Measurements from ENCODE around the gene PLEKHA6.

PLEKHA6 gene

GRCh38 chr1:204377800-204378668, 18.3 kb upstream of the PLEKHA6 start:
- no peaks in the 10 kb centered on the region for H3K36me3 ChIP-seq (ENCODE audit: control insufficient read depth in 1 of 2, insufficient read depth in 2 of 2, low read length in 2 of 2)
- whole genome bisulfite sequencing (ENCODE audit: extremely low coverage, insufficient coverage, insufficient read length): no CpG with 5 or more reads among the region's 55 CpGs
- H3K4me3 ChIP-seq (ENCODE audit: low read depth, low read length): peak overlapping the region; percentile 61
- H2BK5ac ChIP-seq (ENCODE audit: low read depth, low read length, poor library complexity): no peak overlapping the region
- peak overlapping the region; percentile 86 for H3K4me2 ChIP-seq (ENCODE audit: low read length)
- H4K8ac ChIP-seq (ENCODE audit: low read depth, low read length): no peak overlapping the region
- no peak overlapping the region for H2BK120ac ChIP-seq (ENCODE audit: insufficient read depth, low read length, poor library complexity)
- no peak overlapping the region for H2AK5ac ChIP-seq (ENCODE audit: low read length)
- H3K79me2 ChIP-seq (ENCODE audit: control insufficient read depth, insufficient read depth, low read length, poor library complexity): no peaks in the 10 kb centered on the region
- no peaks in the 10 kb centered on the region for H3K9me3 ChIP-seq (ENCODE audit: insufficient read depth, low read depth, low read length)
- H4K12ac ChIP-seq (ENCODE audit: low read depth, low read length): no peak overlapping the region
- H4K91ac ChIP-seq (ENCODE audit: low read depth, low read length): no peak overlapping the region
- no peak overlapping the region for H3K14ac ChIP-seq (ENCODE audit: low read length)
- H3K23ac ChIP-seq (ENCODE audit: low read length): no peak overlapping the region
- no peak overlapping the region for H3K27ac ChIP-seq (ENCODE audit: low read depth, low read length)
- DNase-seq: peak; percentile 39 to 70
- H3K27me3 ChIP-seq (ENCODE audit: insufficient read depth, low read length): no peaks in the 10 kb centered on the region
- peaks cover 13 to 18% of the 10 kb centered on the region in 2 experiments for H3K4me1 ChIP-seq (ENCODE audit: control insufficient read depth in 1 of 2, insufficient read depth in 2 of 2, low read length in 2 of 2)
- H2AFZ ChIP-seq (ENCODE audit: insufficient read depth, low read length, poor library complexity): peak overlapping the region; percentile 27
- H3K4ac ChIP-seq (ENCODE audit: low read depth, low read length): no peak overlapping the region
- no peak overlapping the region for H3K18ac ChIP-seq (ENCODE audit: low read length)
- H3K9ac ChIP-seq (ENCODE audit: low read length): no peak overlapping the region
- no peak overlapping the region for H2BK12ac ChIP-seq (ENCODE audit: low read length)
- H3K79me1 ChIP-seq (ENCODE audit: low read length): peaks cover 2% of the 10 kb centered on the region

GRCh38 chr1:204376919-204377799, 17.4 kb upstream of the PLEKHA6 start:
- H2BK12ac ChIP-seq (ENCODE audit: low read length): no peak overlapping the region
- no peak overlapping the region for H3K18ac ChIP-seq (ENCODE audit: low read length)
- H2AFZ ChIP-seq (ENCODE audit: insufficient read depth, low read length, poor library complexity): peak overlapping the region; percentile 5
- no peak overlapping the region for H2AK5ac ChIP-seq (ENCODE audit: low read length)
- no peak overlapping the region for H3K9ac ChIP-seq (ENCODE audit: low read length)
- peaks cover 11 to 18% of the 10 kb centered on the region in 2 experiments for H3K4me1 ChIP-seq (ENCODE audit: control insufficient read depth in 1 of 2, insufficient read depth in 2 of 2, low read length in 2 of 2)
- no CpG with 5 or more reads among the region's 28 CpGs for WGBS (ENCODE audit: extremely low coverage, insufficient coverage, insufficient read length)
- H3K14ac ChIP-seq (ENCODE audit: low read length): no peak overlapping the region
- no peaks in the 10 kb centered on the region for H3K27me3 ChIP-seq (ENCODE audit: insufficient read depth, low read length)
- peak overlapping the region; percentile 86 for H3K4me2 ChIP-seq (ENCODE audit: low read length)
- no peak overlapping the region for H4K91ac ChIP-seq (ENCODE audit: low read depth, low read length)
- peak overlapping the region; percentile 61 for H3K4me3 ChIP-seq (ENCODE audit: low read depth, low read length)
- no peak overlapping the region for H2BK5ac ChIP-seq (ENCODE audit: low read depth, low read length, poor library complexity)
- no peaks in the 10 kb centered on the region for H3K9me3 ChIP-seq (ENCODE audit: insufficient read depth, low read depth, low read length)
- H3K79me2 ChIP-seq (ENCODE audit: control insufficient read depth, insufficient read depth, low read length, poor library complexity): no peaks in the 10 kb centered on the region
- H3K23ac ChIP-seq (ENCODE audit: low read length): no peak overlapping the region
- H4K12ac ChIP-seq (ENCODE audit: low read depth, low read length): no peak overlapping the region
- H3K36me3 ChIP-seq (ENCODE audit: control insufficient read depth in 1 of 2, insufficient read depth in 2 of 2, low read length in 2 of 2): no peaks in the 10 kb centered on the region
- no peak overlapping the region for H4K8ac ChIP-seq (ENCODE audit: low read depth, low read length)
- H3K79me1 ChIP-seq (ENCODE audit: low read length): peaks cover 2% of the 10 kb centered on the region
- no peak overlapping the region for H3K27ac ChIP-seq (ENCODE audit: low read depth, low read length)
- no peak overlapping the region for H3K4ac ChIP-seq (ENCODE audit: low read depth, low read length)
- DNase-seq: no peak
- H2BK120ac ChIP-seq (ENCODE audit: insufficient read depth, low read length, poor library complexity): no peak overlapping the region

GRCh38 chr1:204376465-204376864, 16.7 kb upstream of the PLEKHA6 start:
- no peak overlapping the region for H4K8ac ChIP-seq (ENCODE audit: low read depth, low read length)
- H3K27ac ChIP-seq (ENCODE audit: low read depth, low read length): no peak overlapping the region
- H3K23ac ChIP-seq (ENCODE audit: low read length): no peak overlapping the region
- H3K79me2 ChIP-seq (ENCODE audit: control insufficient read depth, insufficient read depth, low read length, poor library complexity): no peaks in the 10 kb centered on the region
- H3K4me2 ChIP-seq (ENCODE audit: low read length): no peak overlapping the region
- H3K4ac ChIP-seq (ENCODE audit: low read depth, low read length): no peak overlapping the region
- no peak overlapping the region for H4K91ac ChIP-seq (ENCODE audit: low read depth, low read length)
- H3K27me3 ChIP-seq (ENCODE audit: insufficient read depth, low read length): no peaks in the 10 kb centered on the region
- no peaks in the 10 kb centered on the region for H3K9me3 ChIP-seq (ENCODE audit: insufficient read depth, low read depth, low read length)
- no peak overlapping the region for H2BK5ac ChIP-seq (ENCODE audit: low read depth, low read length, poor library complexity)
- no peaks in the 10 kb centered on the region for H3K36me3 ChIP-seq (ENCODE audit: control insufficient read depth in 1 of 2, insufficient read depth in 2 of 2, low read length in 2 of 2)
- H3K9ac ChIP-seq (ENCODE audit: low read length): no peak overlapping the region
- H3K14ac ChIP-seq (ENCODE audit: low read length): no peak overlapping the region
- no peak overlapping the region for H2AFZ ChIP-seq (ENCODE audit: insufficient read depth, low read length, poor library complexity)
- peaks cover 2% of the 10 kb centered on the region for H3K79me1 ChIP-seq (ENCODE audit: low read length)
- H2BK12ac ChIP-seq (ENCODE audit: low read length): no peak overlapping the region
- no peak for DNase-seq
- WGBS (ENCODE audit: extremely low coverage, insufficient coverage, insufficient read length): no CpG with 5 or more reads among the region's 6 CpGs
- peaks cover 11 to 18% of the 10 kb centered on the region in 2 experiments for H3K4me1 ChIP-seq (ENCODE audit: control insufficient read depth in 1 of 2, insufficient read depth in 2 of 2, low read length in 2 of 2)
- H2AK5ac ChIP-seq (ENCODE audit: low read length): no peak overlapping the region
- no peak overlapping the region for H2BK120ac ChIP-seq (ENCODE audit: insufficient read depth, low read length, poor library complexity)
- H3K4me3 ChIP-seq (ENCODE audit: low read depth, low read length): no peak overlapping the region
- no peak overlapping the region for H3K18ac ChIP-seq (ENCODE audit: low read length)
- no peak overlapping the region for H4K12ac ChIP-seq (ENCODE audit: low read depth, low read length)

GRCh38 chr1:204373911-204374310, 14.2 kb upstream of the PLEKHA6 start:
- Histone ChIP-seq H3K14ac (ENCODE audit: low read length) (no peak overlapping the region), H4K8ac (ENCODE audit: low read depth, low read length) (no peak overlapping the region), H2BK12ac (ENCODE audit: low read length) (no peak overlapping the region), H3K23ac (ENCODE audit: low read length) (no peak overlapping the region), H2AK5ac (ENCODE audit: low read length) (no peak overlapping the region), H4K91ac (ENCODE audit: low read depth, low read length) (no peak overlapping the region), H3K9me3 (ENCODE audit: insufficient read depth, low read depth, low read length) (no peaks in the 10 kb centered on the region), H3K27me3 (ENCODE audit: insufficient read depth, low read length) (no peaks in the 10 kb centered on the region), H2AFZ (ENCODE audit: insufficient read depth, low read length, poor library complexity) (no peak overlapping the region), H4K12ac (ENCODE audit: low read depth, low read length) (no peak overlapping the region), H2BK120ac (ENCODE audit: insufficient read depth, low read length, poor library complexity) (no peak overlapping the region), H3K4ac (ENCODE audit: low read depth, low read length) (no peak overlapping the region), H3K18ac (ENCODE audit: low read length) (no peak overlapping the region), H3K9ac (ENCODE audit: low read length) (no peak overlapping the region), H3K79me1 (ENCODE audit: low read length) (peaks cover 2% of the 10 kb centered on the region), H2BK5ac (ENCODE audit: low read depth, low read length, poor library complexity) (no peak overlapping the region), H3K27ac (ENCODE audit: low read depth, low read length) (no peak overlapping the region), H3K4me1 (ENCODE audit: control insufficient read depth in 1 of 2, insufficient read depth in 2 of 2, low read length in 2 of 2) (peaks cover 7 to 12% of the 10 kb centered on the region in 2 experiments), H3K4me2 (ENCODE audit: low read length) (no peak overlapping the region), H3K4me3 (ENCODE audit: low read depth, low read length) (no peak overlapping the region), H3K36me3 (ENCODE audit: control insufficient read depth in 1 of 2, insufficient read depth in 2 of 2, low read length in 2 of 2) (no peaks in the 10 kb centered on the region), H3K79me2 (ENCODE audit: control insufficient read depth, insufficient read depth, low read length, poor library complexity) (no peaks in the 10 kb centered on the region)
- DNase-seq: no peak
- no CpG with 5 or more reads among the region's 4 CpGs for WGBS (ENCODE audit: extremely low coverage, insufficient coverage, insufficient read length)

All from trophoblast cell (in vitro differentiated cells and primary cell).